H7 (cell line): ENCODE results near the gene PTPRU. TPM values are rescaled to one million over a fixed set of nuclear protein-coding genes. Genes with fewer than 3 reads are reported as not detected.
A peak's percentile ranks its signal among the peaks of the same experiment; 100 is the strongest.

Experiments
- DNase-seq: peaks from one replicate; pipeline ENCODE4 v3.0.0; 2012
- H3K27me3 ChIP-seq: 2 replicates; pipeline ENCODE4 v1.6.0; 2011; ENCODE audit warnings: mild to moderate bottlenecking, low read length; ENCODE audit not compliant: control insufficient read depth, insufficient read depth
- H3K36me3 ChIP-seq: replicated peaks from 2 replicates; pipeline ENCODE4 v1.5.1; 2011; ENCODE audit warnings: low read length; ENCODE audit not compliant: control insufficient read depth, insufficient read depth
- H3K4me3 ChIP-seq: 2 replicates; pipeline ENCODE4 v1.5.1; 2011; ENCODE audit warnings: low read depth, mild to moderate bottlenecking, control low read depth, low read length, moderate library complexity; ENCODE audit not compliant: insufficient read depth
- total RNA-seq: library from RNA; depleted of rRNA; stranded (reverse); fragments of >200 nt; shearing (Covaris generic); gene quantifications from 2 replicates; pipeline ENCODE4 v1.2.3, GENCODE V29; 2014

Gene PTPRU
- total RNA-seq, 1 experiment from 2014 or later, result 24.6 TPM

DNA sequence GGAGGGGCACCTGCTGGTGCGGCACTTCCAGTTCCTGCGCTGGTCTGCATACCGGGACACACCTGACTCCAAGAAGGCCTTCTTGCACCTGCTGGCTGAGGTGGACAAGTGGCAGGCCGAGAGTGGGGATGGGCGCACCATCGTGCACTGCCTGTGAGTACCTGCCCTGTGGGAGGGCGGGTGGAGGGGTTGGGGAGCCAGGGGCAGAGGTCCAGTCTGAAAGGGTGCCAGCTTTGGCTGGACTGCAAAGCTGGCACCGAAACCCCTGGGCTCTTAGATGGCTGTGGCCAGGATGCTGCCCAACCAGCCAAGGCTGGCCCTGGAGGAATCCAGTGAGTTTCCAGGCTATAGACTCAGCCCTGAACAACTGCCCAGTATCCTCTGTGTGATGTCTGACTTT is 87.3 kb downstream of the PTPRU start:
- H3K4me3 ChIP-seq, result no peak overlapping the region
- H3K27me3 ChIP-seq, result no peaks in the 10 kb centered on the region
- DNase-seq, result peak; percentile 39

DNA sequence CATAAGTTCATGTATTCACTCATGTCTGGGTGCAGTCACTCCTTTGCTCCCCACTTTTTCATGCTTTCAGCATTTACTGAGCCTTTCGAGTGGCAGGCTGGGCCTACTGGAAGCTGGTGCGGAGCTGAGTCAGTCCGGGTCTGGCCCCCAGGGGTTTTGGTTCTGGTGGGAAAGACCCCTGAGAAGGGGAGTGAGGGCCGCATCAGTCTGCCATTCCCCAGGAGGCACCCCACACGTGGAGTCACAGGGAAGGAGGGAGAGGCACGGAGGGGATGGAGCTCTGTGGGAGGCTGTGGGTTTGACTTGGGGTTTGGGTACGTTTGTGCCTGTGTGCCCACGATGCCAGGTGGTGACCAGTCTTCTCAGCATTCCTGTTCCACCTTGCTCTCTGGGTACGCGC is 87.9 kb downstream of the PTPRU start:
- Histone ChIP-seq H3K36me3 (no peaks in the 10 kb centered on the region; the same call in 1 of the 2 replicates), H3K4me3 (no peak overlapping the region), H3K27me3 (no peaks in the 10 kb centered on the region)
- DNase-seq, result no peak

More for the DNA sequence above, 87.3 kb downstream of the PTPRU start:
- no peaks in the 10 kb centered on the region; the same call in 1 of the 2 replicates for H3K36me3 ChIP-seq

DNA sequence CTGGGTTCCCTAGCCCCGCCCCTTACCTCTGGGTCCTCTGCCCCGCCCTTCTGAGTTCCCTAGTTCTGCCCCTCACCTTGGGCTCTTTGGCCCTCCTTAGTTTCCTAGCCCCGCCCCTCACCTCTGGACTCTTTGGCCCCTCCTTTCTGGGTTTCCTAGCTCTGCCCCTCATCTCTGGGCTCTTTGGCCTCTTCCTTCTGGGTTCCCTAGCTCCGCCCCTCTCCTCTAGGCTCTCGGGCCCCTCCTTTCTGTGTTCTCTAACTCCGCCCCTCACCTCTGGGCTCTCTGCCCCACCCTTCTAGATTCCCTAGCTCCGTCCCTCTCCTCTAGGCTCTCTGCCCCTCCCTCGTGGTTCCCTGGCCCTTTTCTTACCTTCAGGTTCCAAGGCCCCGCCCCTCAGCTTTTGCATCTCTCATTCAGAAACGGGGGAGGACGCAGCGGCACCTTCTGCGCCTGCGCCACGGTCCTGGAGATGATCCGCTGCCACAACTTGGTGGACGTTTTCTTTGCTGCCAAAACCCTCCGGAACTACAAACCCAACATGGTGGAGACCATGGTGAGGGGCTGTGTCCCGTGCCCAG is 88.5 kb downstream of the PTPRU start:
- Histone ChIP-seq H3K36me3 (no peaks in the 10 kb centered on the region; the same call in 1 of the 2 replicates), H3K4me3 (peak overlapping the region; percentile 36), H3K27me3 (peaks cover 2% of the 10 kb centered on the region; the same call in 1 of the 2 replicates)
- peak; percentile 97 for DNase-seq

DNA sequence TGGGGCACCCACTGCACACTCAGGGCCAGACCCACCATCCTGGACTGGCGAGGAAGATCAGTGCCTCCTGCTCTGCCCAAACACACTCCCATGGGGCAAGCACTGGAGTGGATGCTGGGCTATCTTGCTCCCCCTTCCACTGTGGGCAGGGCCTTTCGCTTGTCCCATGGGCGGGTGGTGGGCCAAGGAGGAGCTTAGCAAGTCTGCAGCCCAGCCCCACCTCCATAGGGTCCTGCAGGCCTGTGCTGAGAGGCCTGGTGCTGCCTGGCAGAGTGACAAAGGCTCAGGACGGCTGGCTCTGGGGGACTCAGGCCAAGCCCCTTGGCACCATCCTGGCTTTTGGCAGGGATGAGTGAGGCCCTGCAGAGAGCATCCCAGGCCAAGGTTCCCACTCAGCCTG is 89.4 kb downstream of the PTPRU start:
- peak; percentile 71 for DNase-seq
- no peak overlapping the region for H3K4me3 ChIP-seq
- peaks cover 2% of the 10 kb centered on the region; the same call in 1 of the 2 replicates for H3K27me3 ChIP-seq
- H3K36me3 ChIP-seq, result no peaks in the 10 kb centered on the region; the same call in 1 of the 2 replicates

DNA sequence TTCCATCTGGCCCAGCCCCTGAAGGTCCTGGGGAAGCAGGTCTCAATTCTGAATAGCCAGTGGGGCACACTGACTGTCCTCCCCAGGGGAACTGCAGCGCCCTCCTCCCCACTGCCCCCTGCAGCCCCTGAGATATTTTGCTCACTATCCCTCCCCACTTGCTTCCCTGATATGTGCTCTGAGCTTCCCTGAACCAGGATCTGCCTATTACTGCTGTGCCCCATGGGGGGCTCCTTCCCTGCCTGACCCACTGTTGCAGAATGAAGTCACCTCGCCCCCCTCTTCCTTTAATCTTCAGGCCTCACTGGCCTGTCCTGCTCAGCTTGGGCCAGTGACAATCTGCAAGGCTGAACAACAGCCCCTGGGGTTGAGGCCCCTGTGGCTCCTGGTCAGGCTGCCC is 89.8 kb downstream of the PTPRU start:
- Histone ChIP-seq H3K36me3 (no peaks in the 10 kb centered on the region; the same call in 1 of the 2 replicates), H3K27me3 (peaks cover 2% of the 10 kb centered on the region; the same call in 1 of the 2 replicates), H3K4me3 (no peak overlapping the region)
- peak; percentile 33 for DNase-seq

- DNase-seq, result no peak
- no peak overlapping the region for H3K4me3 ChIP-seq
- H3K36me3 ChIP-seq, result no peaks in the 10 kb centered on the region; the same call in 1 of the 2 replicates
- peaks cover 2% of the 10 kb centered on the region; the same call in 1 of the 2 replicates for H3K27me3 ChIP-seq
Measured at GRCh38 chr1:29327223-29327935, 91.1 kb downstream of the PTPRU start.

GRCh38 chr1:29329022-29329775 is 92.9 kb downstream of the PTPRU start:
- Histone ChIP-seq H3K36me3 (no peaks in the 10 kb centered on the region; the same call in 1 of the 2 replicates), H3K27me3 (peaks cover 2% of the 10 kb centered on the region; the same call in 1 of the 2 replicates), H3K4me3 (no peak overlapping the region)
- DNase-seq, result no peak

- Histone ChIP-seq H3K36me3 (no peaks in the 10 kb centered on the region; the same call in 1 of the 2 replicates), H3K4me3 (no peak overlapping the region), H3K27me3 (peaks cover 2% of the 10 kb centered on the region; the same call in 1 of the 2 replicates)
- DNase-seq, result no peak
Measured at GRCh38 chr1:29330089-29330488, 93.8 kb downstream of the PTPRU start.

- no peaks in the 10 kb centered on the region for H3K36me3 ChIP-seq
- no peak for DNase-seq
- no peak overlapping the region for H3K4me3 ChIP-seq
- peaks cover 2% of the 10 kb centered on the region; the same call in 1 of the 2 replicates for H3K27me3 ChIP-seq
Measured at GRCh38 chr1:29330856-29331255, 94.5 kb downstream of the PTPRU start.

- H3K4me3 ChIP-seq, result no peak overlapping the region
- no peak for DNase-seq
- no peaks in the 10 kb centered on the region for H3K36me3 ChIP-seq
- peaks cover 2% of the 10 kb centered on the region; the same call in 1 of the 2 replicates for H3K27me3 ChIP-seq
Measured at GRCh38 chr1:29331309-29331708, 95.0 kb downstream of the PTPRU start.

- Histone ChIP-seq H3K27me3 (peaks cover 2% of the 10 kb centered on the region; the same call in 1 of the 2 replicates), H3K4me3 (no peak overlapping the region), H3K36me3 (no peaks in the 10 kb centered on the region)
- DNase-seq, result no peak
Measured at GRCh38 chr1:29331729-29332128, 95.4 kb downstream of the PTPRU start.

- no peak overlapping the region for H3K4me3 ChIP-seq
- H3K36me3 ChIP-seq, result no peaks in the 10 kb centered on the region
- peaks cover 2% of the 10 kb centered on the region; the same call in 1 of the 2 replicates for H3K27me3 ChIP-seq
- peak; percentile 68 for DNase-seq
Measured at GRCh38 chr1:29332204-29332603, 95.9 kb downstream of the PTPRU start.

- DNase-seq, result no peak
- Histone ChIP-seq H3K27me3 (peaks cover 2% of the 10 kb centered on the region; the same call in 1 of the 2 replicates), H3K36me3 (no peaks in the 10 kb centered on the region), H3K4me3 (no peak overlapping the region)
Measured at GRCh38 chr1:29333008-29333407, 96.7 kb downstream of the PTPRU start.

GRCh38 chr1:29335573-29335972 is 99.3 kb downstream of the PTPRU start:
- no peak for DNase-seq
- H3K27me3 ChIP-seq, result no peaks in the 10 kb centered on the region
- H3K36me3 ChIP-seq, result no peaks in the 10 kb centered on the region
- no peak overlapping the region for H3K4me3 ChIP-seq
